Measurements from ENCODE around the gene NEDD4L. TPM values are rescaled to one million over a fixed set of nuclear protein-coding genes. Genes with fewer than 3 reads are reported as not detected.

NEDD4L gene
- total RNA-seq, 2 experiments from 2014 or later, result 11.2 to 13.7 TPM

DNA sequence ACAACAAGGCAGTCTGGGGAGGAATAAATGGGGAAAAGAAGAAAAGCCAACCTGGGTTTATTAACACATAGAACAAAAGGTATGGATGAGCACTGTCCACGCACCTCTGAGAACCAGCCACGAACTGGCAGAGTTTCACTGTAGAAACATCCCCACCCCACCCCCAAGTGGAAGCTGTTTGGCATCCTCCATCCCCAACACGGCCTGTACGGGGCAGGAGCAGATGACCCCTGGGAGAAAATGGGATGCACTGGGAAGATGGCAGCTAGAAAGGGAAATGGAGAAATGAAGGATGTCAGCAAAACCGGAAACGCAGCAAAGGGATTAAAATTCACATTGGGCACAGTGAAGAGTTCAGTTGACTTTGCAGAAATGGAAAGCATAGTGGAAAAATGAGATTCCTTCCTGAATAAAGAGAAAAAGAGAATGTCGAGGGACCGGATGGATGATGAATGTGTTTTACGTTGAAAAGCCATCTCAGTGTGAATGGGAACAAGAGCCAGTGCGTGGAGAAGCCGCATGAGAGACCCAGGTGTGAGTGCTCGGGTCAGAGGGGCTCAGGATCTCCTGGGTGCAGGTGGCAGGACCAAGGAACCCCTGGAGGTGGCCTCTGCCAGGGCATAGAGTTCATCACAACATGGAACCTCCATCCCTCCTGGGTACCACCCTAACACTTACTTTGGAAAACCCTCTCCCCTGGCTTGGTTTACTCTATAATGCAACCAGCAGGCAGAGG is 337.8 kb downstream of the NEDD4L start:
- H3K27me3 Mint-ChIP-seq, result no peaks in the 10 kb centered on the region
- TF ChIP-seq CTCF (IDR thresholded peaks at IDR 0.05), result no peak
- DNase-seq, result no peak
- H3K27ac Mint-ChIP-seq, result no peak overlapping the region
- intact Hi-C loops (cut with DNase I, micrococcal nuclease), result no loop called here
- no peaks in the 10 kb centered on the region for H3K36me3 Mint-ChIP-seq (ENCODE audit: low read depth)
- ChIA-PET CTCF (no interaction called here), POLR2A (no interaction called here)
- H3K4me3 Mint-ChIP-seq, result no peak overlapping the region
- H3K9me3 ChIP-seq (ENCODE audit: control insufficient read depth in 1 of 2, insufficient read depth in 1 of 2, low read length in 2 of 2), result no peaks in the 10 kb centered on the region
- no peak overlapping the region for H3K4me3 ChIP-seq (ENCODE audit: low read length)
- H3K36me3 ChIP-seq (ENCODE audit: insufficient read depth, low read length), result no peaks in the 10 kb centered on the region
- no peak overlapping the region for H3K27ac ChIP-seq (ENCODE audit: low read depth in 1 of 2, low read length in 2 of 2)
- H3K9me3 Mint-ChIP-seq, result no peaks in the 10 kb centered on the region
- no peaks in the 10 kb centered on the region for H3K27me3 ChIP-seq (ENCODE audit: control insufficient read depth in 1 of 2, insufficient read depth in 2 of 2, low read length in 2 of 2)
- ATAC-seq (ENCODE audit: poor library complexity), result no peak
- no peaks in the 10 kb centered on the region for H3K4me1 ChIP-seq (ENCODE audit: insufficient read depth, low read length)
- H3K4me1 Mint-ChIP-seq (ENCODE audit: low read depth), result no peaks in the 10 kb centered on the region

GRCh38 chr18:58382446-58382845 is 338.4 kb downstream of the NEDD4L start:
- Histone ChIP-seq H3K27ac (ENCODE audit: low read depth in 1 of 2, low read length in 2 of 2) (no peak overlapping the region), H3K4me3 (ENCODE audit: low read length) (no peak overlapping the region), H3K27me3 (ENCODE audit: control insufficient read depth in 1 of 2, insufficient read depth in 2 of 2, low read length in 2 of 2) (no peaks in the 10 kb centered on the region), H3K36me3 (ENCODE audit: insufficient read depth, low read length) (no peaks in the 10 kb centered on the region), H3K4me1 (ENCODE audit: insufficient read depth, low read length) (no peaks in the 10 kb centered on the region), H3K9me3 (ENCODE audit: control insufficient read depth in 1 of 2, insufficient read depth in 1 of 2, low read length in 2 of 2) (no peaks in the 10 kb centered on the region)
- Mint-ChIP-seq H3K4me3 (no peak overlapping the region), H3K36me3 (ENCODE audit: low read depth) (no peaks in the 10 kb centered on the region), H3K9me3 (no peaks in the 10 kb centered on the region), H3K27me3 (no peaks in the 10 kb centered on the region), H3K4me1 (ENCODE audit: low read depth) (no peaks in the 10 kb centered on the region), H3K27ac (no peak overlapping the region)
- ATAC-seq (ENCODE audit: poor library complexity) (no peak), DNase-seq (no peak)
- POLR2A ChIA-PET, result no interaction called here
- TF ChIP-seq CTCF (IDR thresholded peaks at IDR 0.05), result no peak
- intact Hi-C loops (cut with DNase I, micrococcal nuclease), result no loop called here
- CTCF ChIA-PET, result no interaction called here

- Mint-ChIP-seq H3K9me3 (no peaks in the 10 kb centered on the region), H3K4me1 (ENCODE audit: low read depth) (no peaks in the 10 kb centered on the region), H3K27ac (no peak overlapping the region), H3K27me3 (no peaks in the 10 kb centered on the region), H3K4me3 (no peak overlapping the region), H3K36me3 (ENCODE audit: low read depth) (no peaks in the 10 kb centered on the region)
- H3K27ac ChIP-seq (ENCODE audit: low read depth in 1 of 2, low read length in 2 of 2), result no peak overlapping the region
- CTCF ChIA-PET, result no interaction called here
- no peak for TF ChIP-seq CTCF (IDR thresholded peaks at IDR 0.05)
- intact Hi-C loops (cut with DNase I, micrococcal nuclease), result no loop called here
- ATAC-seq (ENCODE audit: poor library complexity) (no peak), DNase-seq (no peak)
- no peaks in the 10 kb centered on the region for H3K4me1 ChIP-seq (ENCODE audit: insufficient read depth, low read length)
- H3K36me3 ChIP-seq (ENCODE audit: insufficient read depth, low read length), result no peaks in the 10 kb centered on the region
- no peaks in the 10 kb centered on the region for H3K27me3 ChIP-seq (ENCODE audit: control insufficient read depth in 1 of 2, insufficient read depth in 2 of 2, low read length in 2 of 2)
- no peak overlapping the region for H3K4me3 ChIP-seq (ENCODE audit: low read length)
- H3K9me3 ChIP-seq (ENCODE audit: control insufficient read depth in 1 of 2, insufficient read depth in 1 of 2, low read length in 2 of 2), result no peaks in the 10 kb centered on the region
- POLR2A ChIA-PET, result no interaction called here
Observed at GRCh38 chr18:58385472-58385871, 341.4 kb downstream of the NEDD4L start.

Data from CD4-positive, alpha-beta T cell (primary cell).